Measurements from ENCODE around the gene KLK7.

Gene KLK7

GRCh38 chr19:50928831-50929230, 54.9 kb downstream of the KLK7 start:
- no peak for DNase-seq

Data from suppressor macrophage treated with lipopolysaccharide for 1 hour (primary cell).